ENCODE results near the gene SUGP1.
"Not testable (repeated sequence)": the region's sequence is repeated elsewhere in the genome, so short reads cannot be mapped to it uniquely, and the experiment has no call there.

SUGP1 gene

DNA sequence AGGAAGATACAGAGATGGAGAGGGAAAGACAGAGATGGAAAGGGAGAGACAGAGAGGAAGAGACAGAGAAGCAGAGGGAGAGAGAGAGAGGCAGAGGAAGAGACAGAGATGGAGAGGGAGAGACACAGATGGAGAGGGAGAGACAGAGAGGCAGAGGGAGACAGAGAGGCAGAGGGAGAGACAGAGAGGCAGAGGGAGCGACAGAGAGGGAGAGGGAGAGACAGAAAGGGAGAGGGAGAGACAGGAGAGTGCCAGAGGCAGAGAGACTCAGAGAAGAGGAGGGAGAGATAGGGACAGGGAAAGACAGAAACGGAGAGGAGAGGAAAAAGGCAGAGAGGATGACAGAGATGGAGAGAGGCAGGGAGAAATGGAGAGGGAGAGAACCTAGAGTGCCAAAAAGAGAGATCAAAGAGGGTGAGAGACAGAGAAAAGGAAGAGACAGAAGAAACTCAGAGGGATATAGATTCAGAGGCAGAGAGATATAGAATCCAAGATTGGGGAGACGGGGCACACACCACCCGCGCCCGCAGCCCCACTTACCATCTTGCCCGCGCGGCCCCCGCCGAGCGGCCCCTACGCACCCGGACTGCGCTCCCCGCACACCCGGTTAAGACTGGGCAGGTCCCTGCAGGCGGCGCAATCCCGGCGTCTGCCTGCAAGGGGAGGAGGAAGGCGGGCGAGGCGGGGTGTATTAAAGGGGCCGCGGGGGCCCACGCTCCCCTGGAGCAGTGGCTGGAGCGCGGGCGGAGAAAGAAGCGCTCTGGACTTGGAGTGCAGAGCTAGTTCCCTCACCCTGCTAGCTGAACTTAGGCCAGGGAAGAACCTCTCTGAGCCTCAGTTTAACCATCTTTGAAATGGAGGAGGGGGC lies 57.9 kb downstream of the SUGP1 start:
- DNase-seq = no peak

DNA sequence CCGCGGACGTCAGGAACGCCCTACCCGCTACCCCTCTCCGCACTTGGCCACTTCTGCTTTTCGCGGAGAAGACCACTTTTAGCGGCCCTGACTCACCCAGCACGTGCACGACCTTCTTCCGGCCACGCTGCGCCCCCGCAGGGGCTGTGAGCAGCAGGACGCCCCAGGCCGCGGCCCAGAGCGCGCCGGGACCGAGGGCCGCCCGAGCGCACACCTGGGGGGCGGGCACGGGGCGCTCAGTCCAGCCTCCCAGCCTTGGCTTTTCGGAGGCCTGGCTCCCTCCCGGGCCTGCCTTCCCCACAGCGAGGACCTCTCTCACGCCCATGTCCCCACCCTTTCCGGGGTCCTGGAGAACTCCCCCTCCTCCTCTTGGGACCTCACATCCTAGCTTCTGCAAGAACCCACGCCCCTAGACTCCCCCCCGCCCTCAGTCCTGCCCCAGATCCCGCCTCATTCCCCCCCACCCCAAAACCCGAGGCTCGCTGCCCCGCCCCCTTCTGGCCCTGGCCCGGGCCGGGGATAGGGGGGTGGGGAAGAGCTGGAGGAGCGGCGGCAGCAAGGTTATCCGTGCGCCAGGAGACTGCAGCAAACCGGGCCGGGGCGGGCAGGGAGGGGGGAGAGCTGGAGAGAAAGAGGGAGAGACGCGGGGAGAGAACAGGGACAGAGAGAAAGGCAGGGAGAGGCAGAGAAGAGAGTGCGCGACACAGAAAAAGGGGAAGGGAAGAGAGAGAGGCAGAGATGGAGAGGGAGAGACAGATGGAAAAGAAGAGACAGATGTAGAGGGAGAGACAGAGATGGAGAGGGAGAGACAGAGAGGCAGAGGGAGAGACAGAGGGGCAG lies 58.7 kb downstream of the SUGP1 start:
- no peak for DNase-seq

DNA sequence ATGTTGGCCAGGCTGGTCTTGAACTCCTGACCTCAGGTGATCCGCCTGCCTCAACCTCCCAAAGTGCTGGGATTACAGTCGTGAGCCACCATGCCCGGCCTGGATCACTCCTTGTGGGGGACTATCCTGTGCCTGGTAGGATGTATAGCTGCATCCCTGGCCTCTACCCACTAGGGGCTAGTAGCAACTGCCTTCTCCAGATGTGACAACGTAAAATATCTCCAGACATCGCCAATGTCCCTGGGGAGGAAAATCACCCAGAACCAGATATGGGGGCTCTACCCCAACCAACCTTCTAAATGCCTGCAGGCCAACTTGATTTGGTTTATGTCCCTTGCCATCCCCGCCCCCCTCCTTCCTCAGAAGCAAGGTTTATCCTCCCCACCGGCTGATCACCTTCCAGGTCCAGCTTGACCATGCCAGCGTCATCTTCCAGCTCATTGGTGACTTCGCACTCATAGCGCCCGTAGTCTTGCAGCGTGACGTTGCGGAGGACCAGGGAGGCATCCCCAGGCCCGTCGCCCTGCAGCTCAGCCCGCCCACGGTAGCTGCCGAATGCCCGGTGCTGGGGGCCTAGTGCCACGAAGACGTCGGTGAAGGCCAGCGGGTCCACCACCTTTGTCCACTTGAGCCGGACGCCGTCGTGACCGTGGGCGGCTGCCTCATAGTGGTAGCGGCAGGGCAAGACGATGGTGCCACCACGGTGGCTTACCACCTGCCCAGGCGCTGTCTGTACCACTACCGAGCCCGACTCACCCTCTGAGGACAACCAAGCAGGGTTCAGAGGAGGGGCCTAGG lies 59.7 kb downstream of the SUGP1 start:
- DNase-seq = no peak

DNA sequence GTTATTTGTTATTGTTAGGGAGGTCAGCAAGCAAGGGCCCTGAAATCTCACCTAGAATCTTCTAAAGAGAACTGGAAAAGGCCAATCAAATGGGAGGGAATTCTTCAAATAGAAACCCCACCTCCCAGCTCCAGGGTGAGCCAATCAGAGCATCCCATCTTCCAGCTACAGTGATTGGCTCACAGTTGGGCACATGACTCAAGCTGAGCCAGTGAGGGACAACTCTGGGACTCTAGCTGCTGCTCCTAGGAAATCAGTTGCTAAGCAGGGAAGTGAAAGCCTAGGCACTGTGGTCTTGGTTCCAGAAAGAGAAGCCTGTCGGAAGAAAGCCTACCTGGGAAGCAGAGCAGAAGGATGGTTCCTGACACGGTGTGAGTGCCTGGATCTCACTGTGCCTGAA lies 60.6 kb downstream of the SUGP1 start:
- DNase-seq = peak; percentile 28

DNA sequence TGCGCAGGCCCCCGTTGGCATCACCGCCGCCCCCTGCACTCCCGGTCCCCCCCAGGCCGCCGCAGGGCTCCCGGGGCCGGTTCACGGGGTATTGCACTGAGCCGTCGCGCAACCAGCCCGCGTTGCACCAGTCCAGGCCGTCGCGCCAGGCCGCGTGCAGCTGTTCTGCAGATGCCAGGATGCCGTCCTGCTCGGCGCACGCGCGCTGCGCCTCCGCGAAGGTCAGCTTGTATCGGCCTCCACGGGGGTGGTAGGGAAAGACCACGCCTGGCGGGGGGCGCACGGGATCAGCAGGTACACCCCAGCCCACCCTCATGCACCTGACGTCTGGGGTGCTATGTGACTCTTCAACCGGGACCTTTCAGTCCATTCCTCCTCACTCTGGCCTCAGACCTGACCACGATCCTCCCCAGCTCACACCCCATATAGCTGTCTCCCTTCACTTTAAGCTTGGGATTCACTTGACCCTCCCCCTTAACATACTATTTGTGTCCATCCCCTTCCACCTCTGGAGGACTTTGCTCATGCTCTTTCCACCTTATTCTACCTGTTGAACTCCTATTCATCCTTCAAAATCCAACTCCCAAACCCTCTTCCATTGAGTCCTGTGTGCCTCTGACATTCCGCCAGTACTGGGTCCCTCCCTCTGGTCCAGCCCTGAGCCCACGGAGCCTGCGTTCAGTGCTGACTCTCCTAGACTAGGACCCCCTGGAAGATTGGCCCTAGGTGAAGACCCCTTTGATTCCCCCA lies 61.5 kb downstream of the SUGP1 start:
- DNase-seq = no peak

DNA sequence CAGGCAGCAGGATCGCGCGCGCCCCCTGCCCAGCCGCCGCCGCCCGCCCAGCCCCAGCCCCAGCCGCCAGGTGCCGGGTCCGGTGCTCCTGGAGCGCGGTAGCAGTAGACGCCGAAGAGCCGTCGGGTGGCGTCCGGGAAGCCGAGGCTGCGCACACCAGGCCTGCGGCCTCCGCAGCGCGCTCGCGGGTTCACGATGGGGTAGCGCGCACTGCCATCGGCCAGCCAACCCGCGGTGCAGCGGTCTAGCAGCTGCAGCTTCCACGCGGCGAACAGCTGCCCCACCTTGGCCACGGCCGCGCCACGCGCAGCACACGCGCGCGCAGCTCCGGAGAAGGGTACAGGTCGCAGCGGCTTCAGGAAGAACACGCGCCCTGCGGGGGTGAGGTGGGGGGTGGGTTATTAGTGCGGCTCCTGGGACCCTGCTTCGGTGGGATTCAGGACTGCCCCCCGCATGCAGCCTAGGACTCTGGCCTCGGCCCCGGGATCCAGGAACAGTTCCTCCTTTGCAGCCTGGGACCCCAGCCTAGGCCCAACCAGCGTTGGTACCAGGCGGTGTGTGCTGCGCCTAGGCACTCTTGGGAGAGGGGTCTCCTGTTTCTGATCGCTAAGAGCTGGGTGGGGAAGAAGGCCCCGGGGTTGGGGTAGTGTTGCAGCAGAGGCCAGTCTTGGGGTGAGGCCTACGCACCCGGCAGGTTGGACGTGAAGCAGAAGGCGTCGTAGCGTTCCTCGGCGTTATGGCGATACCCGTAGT lies 62.3 kb downstream of the SUGP1 start:
- no peak for DNase-seq

DNA sequence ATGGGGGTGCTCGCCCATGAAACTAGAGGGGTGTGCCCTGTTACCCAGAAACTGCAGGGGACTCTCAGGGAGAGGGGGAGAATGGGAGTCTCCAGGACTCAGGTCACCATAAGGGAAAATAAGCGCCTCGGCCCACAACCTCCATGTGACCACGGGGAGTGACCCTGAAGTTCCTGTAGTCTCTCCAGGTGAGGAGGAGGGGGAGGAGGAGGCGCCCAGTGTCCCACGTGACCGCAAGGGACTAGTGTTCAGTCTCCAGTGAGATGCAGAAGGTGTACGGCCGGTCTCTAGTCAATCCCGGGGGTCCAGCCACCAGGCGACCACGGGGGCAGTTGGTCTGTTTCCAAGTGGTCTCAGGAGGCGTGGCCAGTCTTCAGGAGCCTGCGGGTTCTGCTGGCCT lies 63.2 kb downstream of the SUGP1 start:
- DNase-seq = no peak

DNA sequence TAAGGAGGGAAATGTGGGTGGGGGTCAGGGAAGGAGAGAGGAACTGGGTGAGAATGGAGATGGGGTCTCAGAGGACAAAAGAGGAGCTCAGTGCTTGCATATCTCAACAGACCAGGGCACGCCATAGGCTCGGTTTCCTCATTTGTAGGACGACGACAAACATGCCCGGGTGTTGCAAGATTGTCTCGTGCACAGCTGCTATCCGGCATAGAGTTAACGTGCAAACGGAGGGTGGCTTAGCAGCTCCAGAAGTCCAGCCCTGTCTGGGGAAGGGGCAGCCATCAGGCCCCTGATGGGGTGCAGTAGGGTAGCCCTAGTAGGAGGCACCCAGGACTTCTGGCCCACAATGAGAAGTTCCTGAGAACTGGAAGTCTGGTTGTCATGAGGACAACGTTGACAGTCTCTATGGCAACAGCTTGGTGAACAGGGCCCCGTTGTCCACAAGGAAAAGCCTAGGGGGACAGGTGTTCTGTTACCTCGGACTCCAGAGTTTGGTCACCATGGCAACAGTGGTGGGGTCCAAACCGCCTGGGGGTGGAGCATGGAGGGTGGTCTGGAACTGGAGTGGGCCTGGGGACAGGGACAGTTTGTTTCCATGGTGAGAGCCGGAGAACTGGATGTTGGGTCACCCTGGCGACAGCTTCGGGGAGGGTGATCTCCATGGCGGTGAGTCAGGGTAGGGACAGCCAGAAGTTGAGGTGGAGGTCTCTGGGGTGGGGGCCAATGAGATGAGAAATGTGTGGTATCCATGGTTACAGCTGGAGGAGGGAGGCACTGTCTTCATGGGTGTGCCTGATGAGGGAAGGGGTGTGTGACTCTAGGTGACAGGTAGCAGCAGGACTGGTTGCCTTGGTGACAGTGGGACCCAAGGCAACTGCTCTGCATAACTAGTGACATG lies 64.0 kb downstream of the SUGP1 start:
- DNase-seq = no peak

DNA sequence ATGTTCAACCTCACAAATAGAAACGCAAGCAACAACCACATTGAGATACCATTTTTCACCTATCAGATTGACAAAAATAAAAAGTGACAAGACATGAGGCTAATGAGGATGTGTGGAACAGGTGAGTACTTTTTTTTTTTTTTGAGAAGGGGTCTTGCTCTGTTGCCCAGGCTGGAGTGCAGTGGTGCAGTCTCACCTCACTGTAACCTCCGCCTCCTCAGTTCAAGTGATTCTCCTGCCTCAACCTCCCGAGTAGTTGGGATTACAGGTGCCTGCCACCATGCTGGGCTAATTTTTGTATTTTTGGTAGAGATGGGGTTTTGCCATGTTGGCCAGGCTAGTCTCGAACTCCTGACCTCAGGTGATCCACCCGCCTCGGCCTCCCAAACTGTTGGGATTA lies 66.9 kb downstream of the SUGP1 start:
- DNase-seq = not testable (repeated sequence)

DNA sequence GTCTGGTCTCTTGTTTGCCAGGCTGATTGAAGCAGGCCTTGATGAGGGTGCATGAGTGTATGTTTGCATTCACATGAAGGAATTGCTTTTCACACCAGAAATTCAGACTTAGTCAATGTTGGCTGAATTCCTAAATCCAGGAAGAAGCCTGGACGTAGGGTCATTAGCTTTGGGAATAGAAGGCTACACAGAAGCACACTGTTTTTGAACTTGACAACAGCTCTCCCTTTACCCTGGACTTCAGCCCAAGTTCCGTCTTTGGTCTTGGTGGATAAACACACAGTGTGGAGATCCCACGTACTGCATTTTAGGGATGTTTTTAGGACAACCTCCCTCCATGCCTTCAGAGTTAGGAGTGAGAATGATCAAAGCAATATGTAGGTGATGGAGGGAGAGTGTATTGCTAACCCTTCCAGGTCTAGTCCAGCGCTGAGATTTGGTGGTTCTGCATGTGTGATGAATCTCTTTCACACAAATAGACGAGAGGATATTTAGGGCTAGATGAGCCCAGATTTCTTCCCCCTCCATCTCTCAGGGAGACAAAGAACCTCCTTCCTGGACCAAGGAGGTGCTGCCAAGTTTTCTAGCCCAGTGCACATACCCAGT lies 70.0 kb downstream of the SUGP1 start:
- DNase-seq = no peak

DNA sequence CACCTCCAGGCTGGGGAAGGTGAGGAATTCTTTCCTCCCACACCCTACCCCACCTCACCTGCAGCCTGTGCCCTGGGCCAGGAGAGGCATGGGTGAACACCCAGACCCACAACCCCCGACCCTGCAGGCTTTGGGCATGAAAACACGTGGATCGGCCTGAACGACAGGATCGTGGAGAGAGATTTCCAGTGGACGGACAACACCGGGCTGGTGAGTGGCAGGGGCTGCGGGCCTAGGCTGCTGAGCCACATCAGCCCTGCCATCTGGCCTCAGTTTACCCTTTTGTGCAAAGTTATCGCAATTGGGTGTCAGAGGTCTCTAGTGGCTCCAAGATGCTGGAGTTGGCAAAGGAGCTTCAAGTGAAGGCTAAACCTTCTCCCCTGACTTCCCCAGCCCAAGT lies 79.8 kb downstream of the SUGP1 start:
- DNase-seq = no peak

DNA sequence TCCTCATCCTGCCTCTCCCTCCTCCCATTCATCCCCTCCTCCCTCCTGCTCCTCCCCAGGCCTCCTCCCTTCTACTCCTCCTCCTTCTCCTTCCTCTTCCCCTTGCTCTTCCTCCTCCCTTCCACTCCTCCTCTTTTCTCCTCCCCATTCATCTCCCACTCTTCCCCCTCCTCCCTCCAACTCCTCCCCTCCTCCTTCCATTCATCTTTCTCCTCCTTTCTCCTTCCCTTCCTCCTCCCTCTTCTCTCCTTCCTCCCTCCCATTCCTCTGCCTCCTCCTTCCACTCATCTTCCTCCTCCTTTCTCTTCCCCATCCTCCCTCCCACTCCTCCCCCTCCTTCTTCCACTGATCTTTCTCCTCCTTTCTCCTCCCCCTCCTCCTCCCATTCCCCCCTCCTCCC lies 80.6 kb downstream of the SUGP1 start:
- no peak for DNase-seq

DNA sequence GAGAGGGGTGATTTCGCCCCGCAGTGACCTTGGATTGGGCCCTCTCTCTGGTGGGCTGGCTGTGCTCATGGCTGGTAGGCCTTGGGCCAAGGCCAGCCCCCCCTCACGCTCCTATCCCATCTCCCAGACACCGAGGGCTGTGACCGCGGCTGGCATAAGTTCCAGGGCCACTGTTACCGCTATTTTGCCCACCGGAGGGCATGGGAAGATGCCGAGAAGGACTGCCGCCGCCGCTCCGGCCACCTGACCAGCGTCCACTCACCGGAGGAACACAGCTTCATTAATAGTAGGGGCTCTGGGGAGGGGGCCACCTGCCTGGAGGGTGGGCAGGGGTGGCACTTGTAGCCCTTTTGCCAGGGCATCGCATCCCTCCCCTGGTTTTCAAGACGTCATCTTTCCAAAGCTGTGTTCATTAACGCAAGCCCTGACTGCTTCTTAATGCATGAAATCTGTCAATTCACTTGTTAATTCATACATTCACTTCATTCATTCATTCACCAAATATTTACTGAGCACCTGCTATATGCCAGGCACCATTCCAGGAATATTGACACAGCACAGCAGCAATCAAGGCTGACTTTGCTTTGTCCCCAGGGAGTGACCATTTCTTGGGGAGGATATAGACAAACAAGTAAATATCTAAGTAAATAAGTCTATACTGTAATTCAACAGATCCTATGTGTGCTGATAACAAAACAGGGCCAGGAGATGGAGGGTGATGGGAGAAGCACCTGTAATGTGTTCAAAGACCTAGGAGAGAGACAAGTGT lies 82.0 kb downstream of the SUGP1 start:
- no peak for DNase-seq

DNA sequence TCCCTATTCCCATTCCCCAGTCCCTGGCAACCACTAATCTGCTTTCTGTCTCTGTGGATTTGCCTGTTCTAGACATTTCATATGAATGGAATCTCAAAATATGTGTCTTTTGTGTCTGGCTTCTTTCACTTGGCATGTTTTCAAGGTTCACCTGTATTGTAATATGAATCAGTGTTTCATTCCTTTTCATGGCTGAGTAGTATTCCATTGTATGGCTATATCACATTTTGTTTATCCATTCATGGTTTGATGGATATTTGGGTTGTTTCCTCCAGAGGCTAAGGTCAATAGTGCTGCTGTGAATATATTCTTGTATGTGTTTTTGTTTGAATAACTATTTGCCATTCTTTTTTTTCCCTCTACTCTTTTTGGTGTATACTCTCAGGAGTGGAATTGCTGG lies 84.1 kb downstream of the SUGP1 start:
- DNase-seq = no peak

DNA sequence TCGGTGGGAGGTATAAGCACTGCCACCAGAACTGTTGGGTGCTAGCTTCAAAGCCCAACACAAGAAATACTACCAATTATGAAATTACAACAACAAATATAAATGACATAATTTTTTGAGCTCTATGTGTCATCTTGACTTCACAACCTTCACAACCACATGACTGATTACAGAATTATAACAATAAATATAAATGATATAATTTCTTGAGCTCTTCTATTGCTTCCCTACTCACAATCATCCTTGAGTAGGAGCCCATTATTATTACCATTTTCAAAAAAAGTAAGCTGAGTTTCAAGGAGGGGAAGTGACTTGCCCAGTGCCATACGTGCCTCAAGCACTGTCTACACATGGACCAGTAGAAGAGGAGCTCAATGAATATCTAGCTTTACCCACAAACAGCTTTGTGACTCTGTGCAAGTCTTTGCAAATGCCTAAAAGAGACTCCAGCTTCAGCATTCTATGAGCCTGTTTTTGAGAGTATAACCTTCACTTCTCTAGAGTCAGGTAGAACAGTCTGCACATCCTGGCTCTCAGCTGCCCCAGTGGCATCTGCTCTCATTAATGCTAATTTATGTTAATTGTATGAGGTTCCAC lies 86.0 kb downstream of the SUGP1 start:
- DNase-seq = no peak

DNA sequence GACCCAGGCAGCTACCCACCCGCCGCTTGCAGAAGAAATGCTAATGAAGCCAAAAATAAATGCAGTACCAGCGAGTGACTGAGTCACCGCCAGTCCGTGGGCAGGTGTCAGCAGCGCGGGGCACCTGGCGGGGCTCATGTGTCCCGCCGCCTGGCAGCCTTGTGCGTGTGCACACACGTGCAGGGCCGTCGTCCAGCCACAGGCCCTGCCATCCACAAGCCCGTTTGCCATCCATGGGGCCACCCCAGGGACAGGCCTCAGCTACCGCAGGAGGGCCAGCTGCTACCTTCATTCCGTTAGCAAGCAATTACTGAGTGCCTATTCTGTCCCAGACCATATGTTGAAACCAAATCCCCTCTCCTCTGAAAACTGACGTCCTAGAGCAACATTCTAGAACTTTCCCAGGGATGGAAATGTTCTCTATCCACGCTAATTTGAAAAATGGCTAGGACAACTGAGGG lies 88.0 kb downstream of the SUGP1 start:
- DNase-seq = no peak

DNA sequence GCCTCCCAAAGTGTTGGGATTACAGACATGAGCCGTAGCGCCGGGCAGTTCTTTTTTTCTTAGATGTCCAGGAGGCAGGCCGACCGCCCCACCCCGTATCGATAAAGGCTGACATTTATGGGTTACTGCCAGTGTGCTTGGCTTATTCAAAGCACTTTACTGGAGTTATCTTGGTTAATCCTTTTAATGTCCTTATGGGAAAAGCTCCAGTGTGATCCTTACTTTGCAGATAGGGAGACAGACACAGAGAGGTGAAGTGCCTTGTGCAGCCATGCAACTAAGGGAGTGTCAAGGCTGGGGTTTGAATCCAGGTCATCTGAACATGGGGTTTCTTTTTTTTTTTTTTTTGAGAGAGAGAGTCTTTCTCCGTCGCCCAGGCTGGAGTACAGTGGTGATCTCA lies 89.3 kb downstream of the SUGP1 start:
- DNase-seq = no peak

DNA sequence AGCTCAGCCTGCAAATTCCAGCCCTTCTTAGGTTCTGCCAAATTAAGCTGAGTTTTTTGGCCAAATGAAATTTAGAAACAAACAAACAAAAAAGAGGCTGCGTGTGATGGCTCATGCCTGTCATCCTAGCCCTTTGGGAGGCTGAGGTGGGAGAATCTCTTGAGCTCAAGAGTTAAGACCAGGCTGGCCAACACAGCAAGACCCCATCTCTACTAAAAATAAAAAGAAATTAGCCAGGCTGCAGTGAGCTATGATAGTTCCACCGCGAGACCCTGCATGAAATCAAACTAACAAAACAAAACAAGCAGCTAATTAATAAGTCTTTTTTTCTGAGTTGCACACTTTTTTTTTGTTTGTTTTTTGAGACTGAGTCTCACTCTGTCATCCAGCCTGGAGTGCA lies 90.6 kb downstream of the SUGP1 start:
- no peak for DNase-seq

DNA sequence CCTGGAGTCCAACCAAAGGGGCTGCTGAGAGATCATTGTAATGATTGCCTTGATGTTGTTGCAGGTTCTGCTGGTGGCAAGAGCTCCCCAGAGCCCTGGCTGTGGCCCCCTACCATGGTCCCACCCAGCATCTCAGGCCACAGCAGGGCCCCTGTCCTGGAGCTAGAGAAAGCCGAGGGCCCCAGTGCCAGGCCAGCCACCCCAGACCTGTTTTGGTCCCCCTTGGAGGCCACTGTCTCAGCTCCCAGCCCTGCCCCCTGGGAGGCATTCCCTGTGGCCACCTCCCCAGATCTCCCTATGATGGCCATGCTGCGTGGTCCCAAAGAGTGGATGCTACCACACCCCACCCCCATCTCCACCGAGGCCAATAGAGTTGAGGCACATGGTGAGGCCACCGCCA lies 93.1 kb downstream of the SUGP1 start:
- no peak for DNase-seq

Data from activated CD4-positive, alpha-beta T cell treated with anti-CD3 and anti-CD28 coated beads, Interleukin-10, Interleukin-2, amounts not matched to agents 100 ng/mL and 50 ng/mL, durations not matched to agents 16 hours and 8 hours (primary cell).